ENCODE measurements around the gene MLC1.

MLC1 gene

GRCh38 chr22:50081426-50082196 lies 3.6 kb downstream of the MLC1 start:
- Histone ChIP-seq H3K27ac (no peak overlapping the region), H3K4me3 (ENCODE audit: low read depth, low read length) (no peak overlapping the region)

GRCh38 chr22:50080077-50080465 lies 5.2 kb downstream of the MLC1 start:
- no peak overlapping the region for H3K4me3 ChIP-seq (ENCODE audit: low read depth, low read length)
- no peaks in the 10 kb centered on the region for H3K79me2 ChIP-seq
- TF ChIP-seq CTCF (IDR thresholded peaks at IDR 0.05) = no peak
- H3K27me3 ChIP-seq (ENCODE audit: control insufficient read depth, insufficient read depth, low read length) = no peaks in the 10 kb centered on the region
- H3K9ac ChIP-seq = no peak overlapping the region
- H3K9me3 ChIP-seq (ENCODE audit: control insufficient read depth, low read length) = no peaks in the 10 kb centered on the region
- H2AFZ ChIP-seq = no peak overlapping the region
- H3K27ac ChIP-seq = no peak overlapping the region
- H3K4me1 ChIP-seq = no peaks in the 10 kb centered on the region
- H3K4me2 ChIP-seq (ENCODE audit: low read length) = no peak overlapping the region
- H3K36me3 ChIP-seq (ENCODE audit: control insufficient read depth, insufficient read depth, low read length) = no peaks in the 10 kb centered on the region

More at GRCh38 chr22:50081426-50082196, 3.6 kb downstream of the MLC1 start:
- Histone ChIP-seq H3K36me3 (ENCODE audit: control insufficient read depth, insufficient read depth, low read length) (no peaks in the 10 kb centered on the region), H3K27me3 (ENCODE audit: control insufficient read depth, insufficient read depth, low read length) (no peaks in the 10 kb centered on the region), H3K79me2 (no peaks in the 10 kb centered on the region), H3K4me2 (ENCODE audit: low read length) (no peak overlapping the region), H3K4me1 (no peaks in the 10 kb centered on the region), H3K9me3 (ENCODE audit: control insufficient read depth, low read length) (no peaks in the 10 kb centered on the region), H3K9ac (no peak overlapping the region), H2AFZ (no peak overlapping the region)
- TF ChIP-seq CTCF (IDR thresholded peaks at IDR 0.05) = no peak

- no peaks in the 10 kb centered on the region for H3K27me3 ChIP-seq (ENCODE audit: control insufficient read depth, insufficient read depth, low read length)
- H3K4me1 ChIP-seq = no peaks in the 10 kb centered on the region
- no peak for TF ChIP-seq CTCF (IDR thresholded peaks at IDR 0.05)
These were observed 6.5 kb downstream of the MLC1 start for GRCh38 chr22:50078761-50079160.

GRCh38 chr22:50078246-50078645 lies 7.0 kb downstream of the MLC1 start:
- no peaks in the 10 kb centered on the region for H3K4me1 ChIP-seq
- no peak for TF ChIP-seq CTCF (IDR thresholded peaks at IDR 0.05)
- no peaks in the 10 kb centered on the region for H3K79me2 ChIP-seq
- H3K9ac ChIP-seq = no peak overlapping the region
- no peak overlapping the region for H2AFZ ChIP-seq
- no peaks in the 10 kb centered on the region for H3K27me3 ChIP-seq (ENCODE audit: control insufficient read depth, insufficient read depth, low read length)
- no peak overlapping the region for H3K27ac ChIP-seq
- H3K36me3 ChIP-seq (ENCODE audit: control insufficient read depth, insufficient read depth, low read length) = no peaks in the 10 kb centered on the region
- H3K4me3 ChIP-seq (ENCODE audit: low read depth, low read length) = no peak overlapping the region
- H3K9me3 ChIP-seq (ENCODE audit: control insufficient read depth, low read length) = no peaks in the 10 kb centered on the region
- H3K4me2 ChIP-seq (ENCODE audit: low read length) = no peak overlapping the region

More at GRCh38 chr22:50078761-50079160, 6.5 kb downstream of the MLC1 start:
- H3K79me2 ChIP-seq = no peaks in the 10 kb centered on the region
- H3K4me3 ChIP-seq (ENCODE audit: low read depth, low read length) = no peak overlapping the region
- H3K36me3 ChIP-seq (ENCODE audit: control insufficient read depth, insufficient read depth, low read length) = no peaks in the 10 kb centered on the region
- H3K27ac ChIP-seq = no peak overlapping the region
- no peak overlapping the region for H3K4me2 ChIP-seq (ENCODE audit: low read length)
- H3K9ac ChIP-seq = no peak overlapping the region
- H3K9me3 ChIP-seq (ENCODE audit: control insufficient read depth, low read length) = no peaks in the 10 kb centered on the region
- no peak overlapping the region for H2AFZ ChIP-seq
